GM20000 (cell line): Measurements from ENCODE around the gene ADCY1.

Experiments
- DNase-seq: peaks from one replicate; pipeline ENCODE4 v3.0.0; 2012; ENCODE audit warnings: low spot score
- TF ChIP-seq, protein P1 (sequence below): IDR thresholded peaks from 2 replicates; pipeline ENCODE4 v1.5.1; 2012; ENCODE audit warnings: mild to moderate bottlenecking, control low read depth; ENCODE audit errors: extremely low read depth, missing control alignments

ADCY1 gene

DNA sequence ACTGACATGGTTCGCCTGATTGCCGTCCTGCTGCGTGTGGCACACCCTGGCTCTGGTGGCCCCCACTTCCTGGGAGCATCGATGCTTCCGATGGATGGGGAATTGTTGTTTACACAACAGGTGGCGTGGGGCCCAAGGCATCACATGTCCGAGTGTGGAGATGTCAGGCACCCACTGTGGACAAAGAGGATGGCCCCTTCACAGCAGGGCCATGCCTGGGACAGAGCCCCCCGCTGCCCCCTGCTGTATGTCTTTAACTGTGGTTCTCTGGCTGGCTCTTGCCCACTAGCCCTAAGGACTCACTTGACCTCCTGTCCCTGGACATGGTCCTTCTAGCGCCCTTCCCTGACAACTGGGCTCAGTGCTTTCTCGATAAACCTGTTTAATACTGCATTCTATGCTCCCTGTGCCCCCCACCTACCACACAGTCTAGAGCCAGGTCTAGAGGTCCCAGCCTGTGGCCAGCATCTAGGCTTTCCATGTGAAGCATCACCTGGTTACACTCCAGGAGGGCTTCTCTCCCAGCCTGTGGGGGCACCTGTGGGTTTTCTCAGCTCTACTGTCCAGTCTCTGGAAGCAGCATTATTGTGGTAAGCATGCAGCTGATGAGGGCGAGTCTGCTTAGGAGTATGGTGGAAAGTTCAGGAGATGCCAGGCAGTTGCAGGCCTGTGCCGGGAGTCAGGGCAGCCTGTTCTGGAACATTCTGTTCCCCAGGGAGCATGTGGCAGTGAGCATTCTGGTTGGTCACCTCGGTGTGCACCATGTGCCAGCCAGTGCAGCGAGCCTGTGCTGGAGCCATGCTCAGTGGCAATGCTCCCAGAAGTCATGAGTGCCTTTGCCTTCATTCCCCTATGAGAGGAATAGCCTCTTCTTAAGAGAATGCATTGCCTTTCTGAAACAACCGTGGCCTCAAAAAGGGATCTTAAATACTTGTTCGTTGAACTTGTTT lies 10.4 kb downstream of the ADCY1 start:
- TF ChIP-seq, protein P1, sequence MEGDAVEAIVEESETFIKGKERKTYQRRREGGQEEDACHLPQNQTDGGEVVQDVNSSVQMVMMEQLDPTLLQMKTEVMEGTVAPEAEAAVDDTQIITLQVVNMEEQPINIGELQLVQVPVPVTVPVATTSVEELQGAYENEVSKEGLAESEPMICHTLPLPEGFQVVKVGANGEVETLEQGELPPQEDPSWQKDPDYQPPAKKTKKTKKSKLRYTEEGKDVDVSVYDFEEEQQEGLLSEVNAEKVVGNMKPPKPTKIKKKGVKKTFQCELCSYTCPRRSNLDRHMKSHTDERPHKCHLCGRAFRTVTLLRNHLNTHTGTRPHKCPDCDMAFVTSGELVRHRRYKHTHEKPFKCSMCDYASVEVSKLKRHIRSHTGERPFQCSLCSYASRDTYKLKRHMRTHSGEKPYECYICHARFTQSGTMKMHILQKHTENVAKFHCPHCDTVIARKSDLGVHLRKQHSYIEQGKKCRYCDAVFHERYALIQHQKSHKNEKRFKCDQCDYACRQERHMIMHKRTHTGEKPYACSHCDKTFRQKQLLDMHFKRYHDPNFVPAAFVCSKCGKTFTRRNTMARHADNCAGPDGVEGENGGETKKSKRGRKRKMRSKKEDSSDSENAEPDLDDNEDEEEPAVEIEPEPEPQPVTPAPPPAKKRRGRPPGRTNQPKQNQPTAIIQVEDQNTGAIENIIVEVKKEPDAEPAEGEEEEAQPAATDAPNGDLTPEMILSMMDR, result no peak
- DNase-seq, result no peak

- DNase-seq, result no peak
- TF ChIP-seq, protein P1, result no peak
These were observed 11.5 kb downstream of the ADCY1 start for GRCh38 chr7:45585628-45586027.

DNA sequence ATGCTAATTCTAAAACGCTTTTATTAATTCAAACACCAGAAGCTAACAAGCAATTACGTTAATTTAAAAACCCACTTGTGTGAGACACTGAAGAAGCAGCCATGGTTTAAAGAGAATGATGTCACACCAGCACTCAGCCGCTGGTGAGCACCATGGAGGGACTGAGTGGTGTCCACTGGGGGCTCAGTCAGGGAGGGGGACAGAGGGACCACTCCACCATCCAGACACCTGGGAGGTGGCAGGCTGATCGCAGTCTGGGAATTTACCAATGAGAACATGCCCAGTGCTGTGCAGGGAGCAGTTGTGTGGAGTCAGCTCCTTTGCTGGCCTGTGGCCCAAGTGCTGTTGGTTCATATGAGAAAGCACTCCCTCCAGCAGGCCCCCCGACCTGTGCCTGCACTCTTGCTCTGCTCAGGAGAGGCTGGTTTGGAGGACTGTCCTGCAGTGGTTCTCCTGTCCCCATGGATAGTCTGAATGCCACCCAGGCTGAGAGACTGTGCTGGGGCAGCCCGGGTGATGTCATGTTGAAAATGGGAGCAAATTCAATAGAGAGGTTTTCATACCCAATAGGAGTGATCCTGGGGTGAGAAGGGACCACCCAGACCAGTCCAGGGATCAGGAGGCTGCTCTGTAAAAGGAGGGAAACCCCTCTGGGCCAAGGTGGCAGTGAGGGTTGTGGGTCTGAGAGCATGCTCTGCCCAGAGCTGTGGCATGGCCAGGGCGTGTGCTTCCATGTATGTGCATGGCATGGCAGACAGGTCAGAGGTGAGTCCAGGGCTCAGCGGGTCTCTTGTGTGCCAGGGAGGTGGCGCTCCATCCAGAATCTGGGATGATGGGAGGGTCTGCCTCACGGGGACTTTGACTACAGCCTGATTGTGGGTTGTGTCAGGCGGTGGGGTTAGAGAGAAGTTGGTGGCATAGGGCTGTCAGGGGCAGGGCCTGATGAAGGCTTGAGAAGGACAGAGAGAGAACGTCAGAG lies 12.7 kb downstream of the ADCY1 start:
- TF ChIP-seq, protein P1, result no peak
- no peak for DNase-seq

- TF ChIP-seq, protein P1, result no peak
- no peak for DNase-seq
These were observed 14.3 kb downstream of the ADCY1 start for GRCh38 chr7:45588466-45588865.

DNA sequence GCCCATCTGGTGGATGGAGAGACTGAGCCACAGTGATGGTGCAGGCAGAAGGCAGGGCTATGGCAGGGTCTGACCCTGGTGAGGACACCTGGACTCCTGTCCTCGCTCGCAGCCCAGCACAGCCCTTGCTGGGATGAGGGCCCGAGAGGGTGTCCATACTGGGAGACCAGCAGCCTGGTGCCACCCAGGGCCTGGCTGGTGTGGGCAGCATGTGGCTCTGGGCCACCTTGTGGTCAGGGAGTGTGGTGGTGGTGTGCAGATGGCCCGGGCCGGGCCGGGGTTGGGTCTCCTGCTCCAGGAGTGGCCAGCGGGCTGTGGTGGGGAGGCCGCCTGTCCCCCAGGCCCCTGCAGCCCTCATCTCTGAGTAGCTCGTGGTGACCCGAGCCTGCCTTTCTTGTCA lies 14.9 kb downstream of the ADCY1 start:
- no peak for DNase-seq
- TF ChIP-seq, protein P1, result no peak

DNA sequence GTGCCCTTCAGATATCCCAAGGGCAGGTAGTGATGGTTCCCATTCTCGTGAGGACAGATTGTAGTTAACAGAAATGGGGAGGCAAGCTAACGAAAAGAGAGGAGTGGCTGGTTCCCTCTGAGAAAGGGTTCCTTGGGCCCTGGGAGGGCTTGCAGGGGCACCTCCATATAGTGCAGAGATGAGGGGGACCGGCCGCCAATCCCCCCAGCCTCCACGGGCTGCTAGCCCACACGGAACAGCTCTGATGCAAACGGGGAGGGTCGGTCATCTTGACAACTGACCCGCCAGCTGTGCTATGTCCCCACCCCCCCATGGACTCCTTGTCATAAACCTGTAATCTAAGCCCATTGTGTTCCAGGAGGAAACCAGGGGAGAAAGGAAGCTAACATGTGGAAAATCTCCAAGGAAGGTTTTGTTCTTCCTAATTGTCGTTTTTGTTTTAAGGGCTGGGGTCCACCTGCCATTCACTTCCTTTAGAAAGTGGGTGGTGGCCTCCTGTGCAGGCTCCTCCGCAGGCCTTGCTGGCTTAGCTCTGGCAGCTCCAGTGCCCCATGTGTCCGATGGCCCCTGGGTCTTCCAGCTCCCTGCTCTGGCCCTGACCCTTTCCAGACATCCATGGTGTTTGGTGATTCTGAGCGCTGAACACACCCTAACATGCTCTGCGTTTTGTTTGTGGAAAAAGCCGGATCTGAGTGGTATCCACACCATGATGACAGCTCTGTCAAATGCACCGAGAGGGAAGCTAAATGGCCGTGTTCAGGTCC lies 15.9 kb downstream of the ADCY1 start:
- no peak for DNase-seq
- TF ChIP-seq, protein P1, result no peak
